Measurements from ENCODE around the gene RYR2.
"Not testable (repeated sequence)": the region's sequence is repeated elsewhere in the genome, so short reads cannot be mapped to it uniquely, and the experiment has no call there.

The RYR2 gene

GRCh38 chr1:237249120-237249519 is 207.1 kb downstream of the RYR2 start:
- DNase-seq (ENCODE audit: low spot score): no peak

DNA sequence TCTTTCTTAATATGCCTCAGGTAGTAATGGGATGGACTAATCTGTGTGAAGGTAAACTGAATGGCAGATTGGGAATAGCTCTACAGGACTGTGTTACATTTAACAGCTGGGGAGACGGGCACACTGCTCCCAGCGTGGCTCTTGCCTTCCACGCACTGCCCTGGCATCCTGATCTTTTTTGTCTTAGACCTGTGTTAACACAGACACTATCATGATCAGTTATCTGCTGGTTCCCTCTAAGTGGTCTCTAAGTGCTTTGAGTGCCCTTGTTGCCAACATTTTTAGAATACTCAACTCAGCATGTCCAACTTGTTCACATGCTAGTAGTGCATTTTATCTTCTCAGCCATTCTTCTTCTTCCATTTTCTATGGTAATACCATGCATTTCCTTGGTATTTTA is 208.1 kb downstream of the RYR2 start:
- DNase-seq (ENCODE audit: low spot score): no peak

DNA sequence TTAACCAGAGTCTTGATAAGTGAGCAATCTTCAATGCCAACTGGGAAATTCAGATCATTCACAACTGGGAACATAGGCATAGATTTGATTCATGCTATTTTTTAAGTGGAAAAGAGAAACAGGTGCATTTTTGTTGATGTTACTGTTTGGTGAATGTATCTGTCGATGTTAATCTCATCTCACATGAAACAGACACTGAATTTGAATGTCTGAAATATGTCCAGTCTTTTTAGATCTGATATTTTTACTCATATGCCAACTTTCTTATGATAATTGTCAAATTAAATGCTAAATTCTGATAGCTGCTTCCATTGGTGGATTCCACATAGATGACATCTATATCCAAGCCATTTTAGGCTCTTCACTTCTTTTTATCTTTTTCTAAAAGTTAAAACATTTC is 213.1 kb downstream of the RYR2 start:
- peak; percentile 34 for DNase-seq (ENCODE audit: low spot score)

- peak; percentile 55 for DNase-seq (ENCODE audit: low spot score)
These were observed 216.9 kb downstream of the RYR2 start for GRCh38 chr1:237258871-237259270.

GRCh38 chr1:237261198-237261597 is 219.2 kb downstream of the RYR2 start:
- no peak for DNase-seq (ENCODE audit: low spot score)

DNA sequence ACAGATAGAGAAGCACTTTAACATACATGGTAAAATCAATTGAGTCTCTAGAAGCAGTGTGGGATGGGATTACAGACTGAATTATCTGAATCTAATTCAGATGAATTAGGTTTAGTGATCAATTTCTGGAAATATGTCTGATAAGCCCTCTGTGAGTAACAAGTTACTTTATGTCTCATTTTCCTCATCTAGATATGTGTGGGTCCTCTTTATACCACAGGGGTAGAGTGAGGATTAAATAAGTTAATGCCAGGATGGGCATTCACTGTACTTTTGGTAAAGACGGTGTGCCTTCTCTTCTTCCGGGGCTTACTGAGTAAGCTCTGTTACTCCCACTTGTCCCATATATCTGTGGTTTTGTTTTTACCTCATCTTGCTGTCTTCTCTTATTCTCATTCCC is 225.8 kb downstream of the RYR2 start:
- DNase-seq (ENCODE audit: low spot score): no peak

GRCh38 chr1:237269938-237270337 is 228.0 kb downstream of the RYR2 start:
- no peak for DNase-seq (ENCODE audit: low spot score)

- DNase-seq (ENCODE audit: low spot score): no peak
These were observed 228.4 kb downstream of the RYR2 start for GRCh38 chr1:237270353-237270752.

GRCh38 chr1:237277994-237278393 is 236.0 kb downstream of the RYR2 start:
- not testable (repeated sequence) for DNase-seq (ENCODE audit: low spot score)

DNA sequence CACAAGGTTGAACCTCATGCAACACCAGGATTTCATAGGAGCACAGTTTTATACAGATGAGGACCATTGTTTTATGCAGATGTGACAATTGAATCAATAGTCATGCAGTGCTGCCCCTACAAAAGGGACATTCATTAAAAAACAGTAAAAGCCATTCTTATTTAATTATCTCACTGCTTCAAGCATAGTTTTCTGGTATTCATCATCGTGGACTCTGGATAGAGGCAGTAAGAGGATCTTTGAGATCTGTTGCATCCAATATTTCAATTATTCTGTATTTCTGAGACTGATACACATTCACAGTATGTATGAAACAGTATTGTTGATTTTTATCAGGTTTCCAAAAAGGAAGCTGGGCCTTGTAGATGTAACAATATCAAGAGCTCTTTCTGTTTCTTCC is 237.6 kb downstream of the RYR2 start:
- DNase-seq (ENCODE audit: low spot score): no peak

DNA sequence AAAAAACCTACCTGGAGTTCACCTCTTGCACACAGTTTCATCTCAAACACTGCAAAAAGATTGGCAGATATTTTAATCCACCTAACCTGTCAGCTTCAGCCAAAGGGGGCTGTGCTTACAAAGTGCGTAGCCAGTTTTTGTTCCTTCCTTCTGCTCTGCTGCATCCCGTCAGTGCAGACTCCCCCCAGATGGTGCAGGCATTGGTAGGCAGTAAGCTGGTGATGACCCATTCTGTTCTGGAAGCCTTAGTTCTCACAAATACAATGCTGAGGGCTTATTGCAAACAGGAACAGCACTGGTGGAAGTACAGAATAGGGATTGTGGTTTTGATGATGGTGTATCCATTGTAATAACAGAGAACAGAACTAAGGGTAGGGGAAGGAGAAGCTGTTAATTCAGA is 239.5 kb downstream of the RYR2 start:
- DNase-seq (ENCODE audit: low spot score): no peak

DNA sequence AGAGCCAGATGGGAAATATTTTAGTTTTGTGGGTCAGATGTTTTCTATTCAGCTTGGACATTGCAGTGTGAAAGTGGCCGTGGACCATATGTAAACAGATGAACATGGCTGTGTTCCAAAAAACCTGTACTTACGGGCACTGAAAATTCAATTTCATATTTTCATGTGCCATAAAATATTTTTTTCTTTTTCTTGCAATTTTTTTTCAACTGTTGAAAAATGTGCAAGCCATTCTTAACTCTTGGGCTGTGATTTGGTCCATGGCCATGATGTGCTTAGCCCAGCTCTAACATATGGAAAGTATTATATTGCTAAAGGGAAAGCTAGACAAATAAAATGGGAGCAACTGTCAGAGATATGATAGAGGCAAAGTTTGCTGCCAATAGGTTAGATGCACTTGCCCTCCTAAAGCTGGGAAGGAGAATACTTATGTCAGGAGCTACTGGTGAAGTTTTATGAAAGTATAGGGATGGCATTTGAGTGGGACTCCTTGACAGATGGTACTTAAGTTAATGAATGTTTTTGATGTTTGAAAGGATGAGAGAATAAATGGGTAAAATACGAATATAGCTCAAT is 240.3 kb downstream of the RYR2 start:
- no peak for DNase-seq (ENCODE audit: low spot score)

DNA sequence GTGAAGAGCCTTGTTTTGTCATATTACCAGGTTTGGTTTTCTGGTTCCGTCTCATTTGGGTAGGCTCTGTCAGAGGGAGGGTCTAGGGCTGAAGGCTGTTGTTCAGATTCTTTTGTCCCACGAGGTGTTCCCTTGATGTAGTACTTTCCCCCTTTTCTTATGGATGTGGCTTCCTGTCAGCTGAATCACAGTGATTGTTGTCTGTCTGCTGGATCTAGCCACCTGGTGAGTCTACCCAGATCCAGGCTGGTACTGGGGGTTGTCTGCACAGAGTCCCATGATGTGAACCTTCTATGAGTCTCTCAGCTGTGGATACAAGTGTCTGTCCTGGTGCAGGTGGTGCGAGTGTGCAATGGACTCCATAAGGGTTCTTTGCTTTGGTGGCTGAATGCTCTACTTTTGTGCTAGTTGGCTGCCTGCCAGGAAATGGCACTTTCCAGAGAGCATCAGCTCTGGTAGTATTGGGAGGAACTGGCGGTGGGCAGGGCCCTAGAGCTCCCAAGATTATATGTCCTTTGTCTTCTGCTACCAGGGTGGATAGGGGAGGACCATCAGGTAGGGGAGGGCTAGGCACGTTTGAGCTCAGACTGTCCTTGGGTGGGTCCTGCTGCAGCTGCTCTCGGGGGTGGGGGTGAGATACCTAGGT is 246.0 kb downstream of the RYR2 start:
- DNase-seq (ENCODE audit: low spot score): no peak

- no peak for DNase-seq (ENCODE audit: low spot score)
These were observed 251.8 kb downstream of the RYR2 start for GRCh38 chr1:237293804-237294203.

DNA sequence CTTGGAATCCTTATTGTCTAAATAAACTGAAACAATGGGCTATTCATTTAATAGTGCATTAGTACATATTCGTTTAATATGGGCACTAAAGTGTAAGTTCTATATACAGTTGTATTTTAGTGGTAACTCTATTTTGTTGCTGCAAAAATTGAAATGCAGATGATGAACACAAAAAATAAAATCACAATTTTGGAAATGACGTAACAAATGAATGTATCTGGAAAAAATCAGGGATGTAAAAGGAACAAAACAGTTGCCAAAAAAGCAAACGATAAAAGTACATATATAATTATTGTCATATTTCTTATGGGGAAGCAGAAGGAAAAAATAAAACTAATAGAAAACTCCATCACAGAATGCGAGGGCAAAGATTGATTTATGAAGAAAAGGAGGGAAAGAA is 254.9 kb downstream of the RYR2 start:
- DNase-seq (ENCODE audit: low spot score): no peak

DNA sequence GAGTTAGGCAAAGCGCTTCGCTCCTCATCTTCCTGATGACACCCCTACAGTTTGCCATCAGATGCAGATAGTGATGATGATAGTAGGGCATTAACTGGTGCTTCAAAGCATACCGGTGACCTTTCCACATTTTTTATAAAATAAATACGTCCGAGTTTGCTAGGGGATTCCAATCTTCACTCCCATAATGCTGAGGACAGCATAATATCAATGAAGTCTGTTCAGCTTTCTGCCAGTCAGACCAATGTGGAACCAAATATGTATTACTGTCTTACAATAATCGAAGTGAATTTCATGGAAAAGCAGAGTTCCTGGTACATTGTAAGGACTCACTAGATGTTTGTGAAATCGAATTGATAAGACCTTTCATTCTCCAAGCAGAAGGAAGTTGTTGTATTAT is 258.7 kb downstream of the RYR2 start:
- DNase-seq (ENCODE audit: low spot score): no peak

DNA sequence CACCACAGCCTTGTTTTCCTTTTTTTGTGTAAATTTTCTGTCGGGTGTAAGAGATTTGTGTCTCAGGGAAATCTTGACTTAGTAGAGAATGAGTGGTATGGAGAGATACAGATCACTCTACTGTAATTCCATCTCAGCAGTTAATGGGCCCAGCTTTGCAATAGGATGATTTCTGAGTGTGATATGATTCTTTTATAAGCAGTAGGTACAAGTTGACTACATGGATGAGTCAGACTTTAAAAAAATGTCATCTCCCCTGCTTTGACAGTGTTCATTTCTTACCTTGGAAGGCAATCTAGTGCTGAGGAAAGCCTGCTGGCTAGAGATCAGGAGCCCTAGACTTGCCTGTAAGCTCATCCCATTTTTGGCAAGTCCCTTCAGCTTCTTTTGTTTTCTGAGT is 261.9 kb downstream of the RYR2 start:
- DNase-seq (ENCODE audit: low spot score): peak; percentile 49

DNA sequence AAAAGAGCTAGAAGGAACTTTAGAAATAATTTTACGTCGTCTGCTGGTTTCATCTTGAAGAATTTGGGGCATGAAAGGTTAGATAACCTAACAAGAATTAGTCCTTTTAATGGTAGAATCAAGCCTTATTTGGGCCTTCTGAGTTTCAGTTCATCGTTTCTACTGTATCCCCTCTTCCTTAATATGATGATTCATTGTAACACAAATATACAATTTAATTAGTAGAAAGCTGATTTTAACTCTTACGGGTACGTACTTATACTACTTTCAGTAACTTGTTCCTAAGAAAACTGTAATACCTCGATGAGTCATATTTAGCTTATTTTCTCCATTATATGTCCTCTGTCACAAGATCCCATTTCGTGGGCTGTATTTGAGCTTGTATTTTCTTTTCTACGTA is 264.7 kb downstream of the RYR2 start:
- DNase-seq (ENCODE audit: low spot score): no peak

DNA sequence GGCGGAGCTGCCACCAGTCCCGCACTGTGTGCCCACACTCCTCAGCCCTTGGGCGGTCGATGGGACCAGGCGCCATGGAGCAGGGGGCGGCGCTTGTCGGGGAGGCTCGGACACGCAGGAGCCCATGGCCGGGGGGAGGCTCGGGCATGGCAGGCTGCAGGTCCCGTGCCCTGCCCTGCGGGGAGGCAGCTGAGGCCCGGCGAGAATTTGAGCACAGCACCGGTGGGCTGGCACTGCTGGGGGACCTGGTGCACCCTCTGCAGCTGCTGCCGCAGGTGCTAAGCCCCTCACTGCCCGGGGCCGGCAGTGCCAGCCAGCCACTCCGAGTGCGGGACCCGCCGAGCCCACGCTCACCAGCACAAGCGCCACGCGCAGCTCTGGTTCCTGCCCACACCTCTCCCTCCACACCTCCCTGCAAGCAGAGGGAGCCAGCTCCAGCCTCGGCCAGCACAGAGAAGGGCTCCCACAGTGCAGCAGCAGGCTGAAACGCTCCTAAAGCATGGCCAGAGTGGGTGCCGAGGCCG is 267.7 kb downstream of the RYR2 start:
- DNase-seq (ENCODE audit: low spot score): no peak

DNA sequence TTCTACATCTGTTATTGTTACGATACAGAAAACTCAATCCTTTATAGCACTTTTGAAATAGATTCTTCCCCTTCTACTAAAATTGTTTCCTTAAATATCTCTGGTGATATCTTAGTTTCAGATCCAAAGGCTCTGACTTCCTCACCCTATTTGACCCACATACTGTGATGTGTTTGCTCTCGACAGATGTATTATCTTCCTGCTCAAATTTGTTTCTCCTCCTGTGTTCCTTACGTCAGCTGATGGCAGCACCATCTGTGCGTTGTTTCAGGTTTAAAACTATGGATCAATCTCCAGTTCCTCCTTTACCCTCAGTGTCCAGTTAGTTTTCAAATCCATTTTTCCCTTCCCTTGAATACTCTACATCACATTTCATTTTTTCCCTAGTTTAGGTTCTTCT is 274.4 kb downstream of the RYR2 start:
- no peak for DNase-seq (ENCODE audit: low spot score)

GRCh38 chr1:237318748-237319147 is 276.8 kb downstream of the RYR2 start:
- no peak for DNase-seq (ENCODE audit: low spot score)

GRCh38 chr1:237320890-237321289 is 278.9 kb downstream of the RYR2 start:
- DNase-seq (ENCODE audit: low spot score): no peak

GRCh38 chr1:237324226-237324625 is 282.2 kb downstream of the RYR2 start:
- no peak for DNase-seq (ENCODE audit: low spot score)

DNA sequence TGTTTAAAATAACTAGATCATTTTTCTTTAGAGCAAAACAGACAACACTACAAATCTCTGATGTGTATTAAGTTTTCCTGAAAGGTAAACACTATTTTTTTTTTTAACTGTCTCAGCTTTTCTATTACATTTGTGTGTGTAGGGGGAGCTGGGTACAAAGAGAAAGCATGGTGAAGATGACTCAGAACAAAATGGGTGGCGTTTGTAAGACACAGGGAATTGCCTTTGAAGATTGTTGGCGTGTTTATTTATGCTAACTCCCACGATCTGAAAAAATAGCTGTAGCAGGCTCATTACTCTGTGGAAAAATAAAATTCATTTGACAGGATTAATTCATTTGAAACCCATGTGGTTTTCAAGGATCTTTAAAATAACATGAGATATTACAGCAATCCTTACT is 285.1 kb downstream of the RYR2 start:
- DNase-seq (ENCODE audit: low spot score): no peak
